A549 (cell line): ENCODE measurements around the gene SYDE1. TPM values are rescaled to one million over a fixed set of nuclear protein-coding genes. Genes with fewer than 3 reads are reported as not detected.

Experiments
- ATAC-seq, 2 experiments: fragments of 200-7000 bp in 1 of 2; fragments of >200 bp in 1 of 2; cut with Nextera tagmentation in 1 of 2; cut with Tn5 transposase in 1 of 2; 3 replicates each; pipeline versions ENCODE4 v1.8.0 to v1.9.1; 2018 to 2020; ENCODE audit warnings: mild to moderate bottlenecking in 1 of 2, moderate library complexity in 1 of 2
- CTCF ChIA-PET: fragments of 300-600 bp; sonication (Branson Sonifier 250); formaldehyde crosslinking; extraction: SDS; loops from one replicate; lab custom pipeline; 2021; ENCODE audit warnings: antibody characterized with exemption, inconsistent platforms; lab: Yijun Ruan, JAX
- POLR2A ChIA-PET: fragments of 350-600 bp; formaldehyde crosslinking; extraction: SDS; loops from one replicate; lab custom pipeline; 2021; ENCODE audit warnings: antibody characterized with exemption, inconsistent platforms; lab: Yijun Ruan, JAX
- DNase-seq, 2 experiments: peaks; one replicate each; pipeline versions ENCODE4 v3.0.0 to v3.0.0-alpha.2; 2011 to 2016; ENCODE audit warnings: low read depth in 1 of 2, low spot score in 1 of 2
- FAIRE-seq: peaks from 2 replicates; lab custom pipeline; 2011; peaks lifted over from hg19 to GRCh38; lab: Jason Lieb, UNC
- H3K27ac ChIP-seq, 2 experiments: fragments of >200 bp; sonication (Bioruptor Twin); formaldehyde crosslinking; 3 replicates each; pipeline ENCODE4 v1.5.1; 2016 to 2017
- H3K4me1 ChIP-seq: fragments of >200 bp; sonication (Bioruptor Twin); formaldehyde crosslinking; 3 replicates; pipeline ENCODE4 v1.6.1; 2016
- H3K4me2 ChIP-seq: fragments of >200 bp; sonication (Bioruptor Twin); formaldehyde crosslinking; 3 replicates; pipeline ENCODE4 v1.6.1; 2016
- H3K4me3 ChIP-seq: fragments of >200 bp; sonication (Bioruptor Twin); formaldehyde crosslinking; 3 replicates; pipeline ENCODE4 v1.5.1; 2016
- H3K9me3 ChIP-seq: fragments of >200 bp; sonication (Bioruptor Twin); formaldehyde crosslinking; 3 replicates; pipeline ENCODE4 v1.6.1; 2016
- CTCF ChIP-seq: fragments of >200 bp; sonication (Bioruptor Twin); formaldehyde crosslinking; IDR thresholded peaks from 3 replicates; pipeline ENCODE4 v1.5.1; 2016
- E2F6 ChIP-seq: IDR thresholded peaks from 2 replicates; pipeline ENCODE4 v1.6.1; 2012; ENCODE audit warnings: low read depth, borderline replicate concordance
- EP300 ChIP-seq, 2 experiments: fragments of >200 bp; sonication (Bioruptor Twin); formaldehyde crosslinking; IDR thresholded peaks; 2 replicates in 1 of 2; 3 replicates in 1 of 2; pipeline ENCODE4 v1.6.1; 2016 to 2017
- ESRRA ChIP-seq: fragments of 150-350 bp; IDR thresholded peaks from 2 replicates; pipeline ENCODE4 v1.6.1; 2014; ENCODE audit warnings: mild to moderate bottlenecking, low read length, borderline replicate concordance
- FOSB ChIP-seq: fragments of 250-450 bp; sonication (Bioruptor Pico); IDR thresholded peaks from 2 replicates; pipeline ENCODE4 v1.5.0; 2020; ENCODE audit warnings: mild to moderate bottlenecking, moderate library complexity
- FOSL2 ChIP-seq, 2 experiments: fragments of 450-650 bp in 1 of 2; fragments of >200 bp in 1 of 2; sonication (Bioruptor Twin) in 1 of 2; formaldehyde crosslinking; IDR thresholded peaks; 2 replicates each; pipeline versions ENCODE4 v1.5.0 to v1.6.1; 2016 to 2020; ENCODE audit warnings: mild to moderate bottlenecking in 1 of 2, moderate library complexity in 1 of 2
- HDAC2 ChIP-seq: fragments of 200-600 bp; sonication (generic); IDR thresholded peaks from 2 replicates; pipeline ENCODE4 v1.6.1; 2016
- HOXA7 ChIP-seq: fragments of 250-450 bp; sonication (Bioruptor Pico); IDR thresholded peaks from 2 replicates; pipeline ENCODE4 v1.5.0; 2020; ENCODE audit warnings: mild to moderate bottlenecking, moderate library complexity
- HOXB13 ChIP-seq: fragments of 250-450 bp; sonication (Bioruptor Pico); IDR thresholded peaks from 2 replicates; pipeline ENCODE4 v1.5.0; 2020; ENCODE audit warnings: low read depth, mild to moderate bottlenecking, moderate library complexity
- HOXB5 ChIP-seq: fragments of 250-450 bp; sonication (Bioruptor Pico); IDR thresholded peaks from 2 replicates; pipeline ENCODE4 v1.5.0; 2020; ENCODE audit warnings: mild to moderate bottlenecking, moderate library complexity
- JUNB ChIP-seq: fragments of >200 bp; sonication (Bioruptor Twin); formaldehyde crosslinking; IDR thresholded peaks from 2 replicates; pipeline ENCODE4 v1.6.1; 2016
- MYC ChIP-seq: IDR thresholded peaks from 2 replicates; pipeline ENCODE4 v1.6.1; 2012; ENCODE audit warnings: mild to moderate bottlenecking, inconsistent platforms, low read length, improper control_type of control experiment, borderline replicate concordance
- NR3C1 ChIP-seq: fragments of >200 bp; sonication (Bioruptor Twin); formaldehyde crosslinking; IDR thresholded peaks from 3 replicates; pipeline ENCODE4 v1.6.1; 2017
- POLR2A ChIP-seq: IDR thresholded peaks from 2 replicates; pipeline ENCODE4 v1.6.1; 2012; ENCODE audit warnings: mild to moderate bottlenecking, low read length
- RAD21 ChIP-seq, 2 experiments: fragments of >200 bp in 1 of 2; sonication (Bioruptor Twin) in 1 of 2; formaldehyde crosslinking in 1 of 2; IDR thresholded peaks in 1 of 2; conservative IDR thresholded peaks in 1 of 2; 2 replicates in 1 of 2; 3 replicates in 1 of 2; pipeline ENCODE4 v1.6.1; 2012 to 2018; ENCODE audit warnings: inconsistent platforms in 1 of 2
- RARB ChIP-seq: fragments of 250-450 bp; sonication (Bioruptor Pico); IDR thresholded peaks from 2 replicates; pipeline ENCODE4 v1.8.0; 2021; ENCODE audit warnings: mild to moderate bottlenecking, moderate library complexity
- RCOR1 ChIP-seq: fragments of 150-350 bp; IDR thresholded peaks from 2 replicates; pipeline ENCODE4 v1.6.1; 2014; ENCODE audit warnings: antibody characterized with exemption, low read length, low read depth
- SREBF2 ChIP-seq: fragments of 450-650 bp; IDR thresholded peaks from 2 replicates; pipeline ENCODE4 v1.6.1; 2014; ENCODE audit warnings: mild to moderate bottlenecking, moderate library complexity
- TP53 ChIP-seq: fragments of 250-450 bp; sonication (Bioruptor Pico); IDR thresholded peaks from 2 replicates; pipeline ENCODE4 v1.5.0; 2021; ENCODE audit warnings: mild to moderate bottlenecking, moderate library complexity
- ZC3H11A ChIP-seq: fragments of 450-650 bp; IDR thresholded peaks from 2 replicates; pipeline ENCODE4 v1.6.1; 2014; ENCODE audit warnings: antibody characterized with exemption, mild to moderate bottlenecking
- WGBS: methylation state at CpG from one replicate; pipeline ENCODE4 v1.1.6; 2017; ENCODE audit errors: missing lambda C conversion rate; 5-methylcytosine and 5-hydroxymethylcytosine counted together
- polyA plus RNA-seq, 4 experiments: library from polyadenylated mRNA; depleted of rRNA in 3 of 4; stranded (reverse); fragments of >200 nt; fragmentation: RNase III in 1 of 4; extraction: RNeasy Plus Mini Kit Qiagen cat#74134 plus additional on column Dnase treatment in 1 of 4; gene quantifications; 2 replicates in 3 of 4; 3 replicates in 1 of 4; pipeline ENCODE4 v1.2.3, GENCODE V29; 2011 to 2017
- TF ChIP-seq, protein P1 (sequence below): IDR thresholded peaks from 2 replicates; pipeline ENCODE4 v1.6.1; 2012

SYDE1 gene
- polyA plus RNA-seq, 2 of the 4 experiments (the other 2 are of a cell fraction) = 5.5 to 8.8 TPM

- DNase-seq = no peak
Measured at GRCh38 chr19:15136234-15136954, 29.2 kb downstream of the SYDE1 start.

GRCh38 chr19:15137777-15138176 lies 30.6 kb downstream of the SYDE1 start:
- no peak overlapping the region for H3K27ac ChIP-seq
- DNase-seq = no peak
- FAIRE-seq = no peak
- TF ChIP-seq RARB (no peak), FOSB (CRISPR knock-in tag) (no peak), TP53 (no peak), POLR2A (no peak), EP300 (IDR thresholded peaks at IDR 0.05) (no peak), MYC (no peak), SREBF2 (no peak), HOXB13 (CRISPR knock-in tag) (no peak), JUNB (no peak)
- TF ChIP-seq, protein P1, sequence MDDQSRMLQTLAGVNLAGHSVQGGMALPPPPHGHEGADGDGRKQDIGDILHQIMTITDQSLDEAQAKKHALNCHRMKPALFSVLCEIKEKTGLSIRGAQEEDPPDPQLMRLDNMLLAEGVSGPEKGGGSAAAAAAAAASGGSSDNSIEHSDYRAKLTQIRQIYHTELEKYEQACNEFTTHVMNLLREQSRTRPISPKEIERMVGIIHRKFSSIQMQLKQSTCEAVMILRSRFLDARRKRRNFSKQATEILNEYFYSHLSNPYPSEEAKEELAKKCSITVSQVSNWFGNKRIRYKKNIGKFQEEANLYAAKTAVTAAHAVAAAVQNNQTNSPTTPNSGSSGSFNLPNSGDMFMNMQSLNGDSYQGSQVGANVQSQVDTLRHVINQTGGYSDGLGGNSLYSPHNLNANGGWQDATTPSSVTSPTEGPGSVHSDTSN = no peak
- TF ChIP-seq, all 56 proteins: peak for 0
- CTCF ChIA-PET = interaction anchor here (0.6 to 1.3 kb wide), 3 partner anchors 45 to 1044 kb away, joined by 3 read pairs; no protein-coding TSS in a partner anchor
- no peak overlapping the region for H3K4me2 ChIP-seq
- no peak for ATAC-seq
- H3K4me1 ChIP-seq = no peaks in the 10 kb centered on the region
- peaks cover 6% of the 10 kb centered on the region; the same call in 1 of the 3 replicates for H3K9me3 ChIP-seq
- POLR2A ChIA-PET = no interaction called here
- H3K4me3 ChIP-seq = no peak overlapping the region

More at GRCh38 chr19:15136234-15136954, 29.2 kb downstream of the SYDE1 start:
- Histone ChIP-seq H3K27ac (no peak overlapping the region), H3K4me2 (no peak overlapping the region), H3K4me1 (no peaks in the 10 kb centered on the region), H3K9me3 (peaks cover 6% of the 10 kb centered on the region; the same call in 1 of the 3 replicates), H3K4me3 (no peak overlapping the region)
- ATAC-seq (no peak), FAIRE-seq (no peak)
- ChIA-PET CTCF (interaction anchor here (1.3 kb wide), 1 partner anchor 37 kb away, joined by 3 read pairs; no protein-coding TSS in a partner anchor), POLR2A (no interaction called here)
- TF ChIP-seq HOXB5 (CRISPR knock-in tag) (no peak), HOXA7 (CRISPR knock-in tag) (no peak), FOSL2 (IDR thresholded peaks at IDR 0.05) (no peak), FOSL2 (CRISPR knock-in tag; IDR thresholded peaks at IDR 0.05) (0 out of 2 replicates have a peak, but pooled peaks have one; percentile 16), RARB (no peak)
- WGBS = 27% methylated on average over 2 of the region's 2 CpGs

DNA sequence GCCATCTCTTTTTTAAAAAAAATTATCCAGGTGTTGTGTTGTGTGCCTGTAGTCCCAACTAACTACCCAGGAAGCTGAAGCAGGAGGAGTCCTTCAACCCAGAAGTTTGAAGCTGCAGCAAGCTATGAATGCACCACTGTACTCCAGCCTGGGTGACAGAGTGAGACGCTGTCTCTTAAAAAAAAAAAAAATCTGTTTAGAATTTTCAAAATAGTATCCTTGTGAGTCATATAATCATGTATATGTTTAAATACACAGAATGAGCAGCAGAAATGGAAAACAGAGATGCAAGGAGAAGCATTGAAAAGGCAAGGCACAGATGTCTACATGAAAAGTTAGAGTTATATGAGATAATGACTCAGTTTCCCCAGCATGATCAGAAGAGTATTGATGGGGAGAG lies 31.2 kb downstream of the SYDE1 start:
- WGBS = 0% methylated on average over 1 of the region's 1 CpG
- ChIA-PET POLR2A (no interaction called here), CTCF (interaction anchor here (1.2 to 1.3 kb wide), 2 partner anchors 15 to 46 kb away, joined by 3 read pairs; no protein-coding TSS in a partner anchor)
- H3K4me3 ChIP-seq = no peak overlapping the region
- no peak overlapping the region for H3K4me2 ChIP-seq
- no peak for FAIRE-seq
- H3K9me3 ChIP-seq = peaks cover 6% of the 10 kb centered on the region; the same call in 1 of the 3 replicates
- no peak for DNase-seq
- ATAC-seq = no peak
- H3K4me1 ChIP-seq = no peaks in the 10 kb centered on the region
- no peak for TF ChIP-seq RAD21 (conservative IDR thresholded peaks at IDR 0.05 in 1 of 2, IDR thresholded peaks at IDR 0.05 in 1 of 2)
- TF ChIP-seq E2F6 = no peak
- TF ChIP-seq ZC3H11A = no peak
- TF ChIP-seq NR3C1 = no peak
- TF ChIP-seq JUNB = no peak
- no peak for TF ChIP-seq HDAC2
- H3K27ac ChIP-seq = no peak overlapping the region

DNA sequence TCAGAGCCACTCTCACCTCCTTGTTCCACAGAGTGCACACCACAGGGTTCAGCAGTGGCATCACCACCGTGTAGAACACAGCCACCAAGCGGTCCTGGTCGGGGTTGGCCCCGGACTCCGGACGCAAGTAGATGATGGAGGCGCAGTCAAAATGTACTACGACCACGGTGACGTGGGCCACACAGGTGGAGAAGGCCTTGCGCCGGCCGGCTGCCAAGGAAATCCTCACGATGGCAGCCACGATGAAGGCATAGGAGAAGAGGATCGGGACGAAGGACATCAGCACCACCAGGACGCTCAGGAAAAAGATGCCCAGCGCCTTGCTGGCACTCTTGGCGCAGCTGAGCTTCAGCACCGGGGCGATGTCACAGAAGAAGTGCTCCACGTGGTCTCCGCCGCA lies 33.9 kb downstream of the SYDE1 start:
- Histone ChIP-seq H3K4me2 (no peak overlapping the region), H3K4me1 (no peaks in the 10 kb centered on the region), H3K4me3 (no peak overlapping the region), H3K27ac (no peak overlapping the region), H3K9me3 (peaks cover 6% of the 10 kb centered on the region; the same call in 1 of the 3 replicates)
- CTCF ChIA-PET = no interaction called here
- POLR2A ChIA-PET = no interaction called here
- DNase-seq (no peak), FAIRE-seq (no peak), ATAC-seq (no peak)
- WGBS = 59% methylated on average over 24 of the region's 25 CpGs
- TF ChIP-seq FOSB (CRISPR knock-in tag) (no peak), ESRRA (no peak), CTCF (no peak), RCOR1 (no peak)
